IPS-18c (cell line): ENCODE results near the gene TMED8.
"Not testable (repeated sequence)": the region's sequence is repeated elsewhere in the genome, so short reads cannot be mapped to it uniquely, and the experiment has no call there.

Experiments used
- H3K4me3 ChIP-seq: 2 replicates; pipeline ENCODE4 v1.7.0; 2013; ENCODE audit warnings: low read depth, mild to moderate bottlenecking, low read length, moderate library complexity; ENCODE audit not compliant: insufficient read depth
- H3K9me3 ChIP-seq: one replicate; pipeline ENCODE4 v1.6.1; 2013; ENCODE audit warnings: mild to moderate bottlenecking, low read length, moderate library complexity; ENCODE audit not compliant: control insufficient read depth, insufficient read depth

The TMED8 gene, protein sequence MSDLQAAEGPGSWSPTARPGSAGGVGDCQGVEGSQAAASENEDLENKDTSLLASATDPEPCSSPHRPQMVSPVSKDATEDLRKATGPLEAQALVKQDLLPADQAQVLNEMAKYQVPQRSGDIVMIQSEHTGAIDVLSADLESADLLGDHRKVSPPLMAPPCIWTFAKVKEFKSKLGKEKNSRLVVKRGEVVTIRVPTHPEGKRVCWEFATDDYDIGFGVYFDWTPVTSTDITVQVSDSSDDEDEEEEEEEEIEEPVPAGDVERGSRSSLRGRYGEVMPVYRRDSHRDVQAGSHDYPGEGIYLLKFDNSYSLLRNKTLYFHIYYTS

DNA sequence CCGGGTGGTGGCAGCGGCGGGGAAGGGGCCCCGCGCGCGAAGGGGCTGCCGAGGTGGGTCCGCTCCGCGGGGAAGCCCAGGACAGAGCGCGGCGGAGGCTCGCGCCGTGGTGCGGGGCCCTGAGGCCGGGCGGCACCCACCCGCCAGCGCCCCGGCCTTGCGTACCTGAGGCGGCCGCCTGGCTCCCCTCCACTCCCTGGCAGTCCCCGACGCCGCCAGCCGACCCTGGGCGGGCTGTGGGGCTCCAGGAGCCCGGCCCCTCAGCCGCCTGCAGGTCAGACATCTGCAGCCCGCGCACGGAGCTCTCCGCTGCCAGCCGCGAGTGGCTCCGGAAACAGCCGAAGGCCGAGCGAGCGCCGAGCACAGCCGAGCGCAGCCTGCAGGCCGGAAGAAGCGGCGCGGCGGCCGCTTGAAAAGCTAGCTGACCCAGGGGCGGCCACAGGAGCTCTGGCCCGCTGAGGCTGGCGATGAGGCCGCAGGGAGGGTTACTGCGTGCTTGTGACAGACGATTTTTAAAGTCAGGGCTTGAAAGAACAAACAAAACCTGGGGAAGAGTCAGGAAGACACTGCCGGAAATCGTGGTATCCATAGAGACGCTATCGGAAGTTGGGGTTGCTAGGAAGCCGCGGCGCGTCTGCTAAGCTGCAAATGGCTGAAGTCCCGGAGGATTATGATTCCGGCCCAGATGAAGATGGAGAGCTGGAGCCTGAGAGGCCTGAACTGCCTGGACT, at the start of gene TMED8, which contains the start of gene SAMD15:
TMED8 (minus strand) TSS at position 324 of the 731 bp plus-strand sequence; CDS start at position 283, 41 bp downstream.
SAMD15 (plus strand) TSS at position 609 of the 731 bp plus-strand sequence; CDS start at position 649, 40 bp downstream.
- Histone ChIP-seq H3K9me3 (peaks cover 2% of the 10 kb centered on the region), H3K4me3 (peak within 1 kb of the TSS; percentile 99)

DNA sequence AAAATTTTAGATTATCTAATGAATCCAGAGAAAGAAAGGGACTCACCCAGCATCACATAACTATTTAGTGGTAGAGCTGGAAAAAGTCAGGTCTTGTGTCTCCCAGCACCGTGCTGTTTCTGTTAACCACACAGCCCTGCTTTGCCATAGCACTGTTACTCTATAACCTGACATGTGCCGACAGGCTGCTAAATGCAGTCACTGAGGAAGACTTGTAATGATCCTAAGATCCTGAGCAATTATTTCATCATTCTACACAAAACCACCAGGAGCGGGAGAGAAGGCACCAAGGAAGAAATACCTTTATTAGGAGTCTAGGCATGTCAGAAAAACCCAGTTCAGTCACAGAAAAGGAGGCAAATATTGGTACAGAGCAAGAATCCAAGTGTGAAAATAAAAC, 49.5 kb upstream of the TMED8 start:
- Histone ChIP-seq H3K4me3 (no peak overlapping the region), H3K9me3 (no peaks in the 10 kb centered on the region)

DNA sequence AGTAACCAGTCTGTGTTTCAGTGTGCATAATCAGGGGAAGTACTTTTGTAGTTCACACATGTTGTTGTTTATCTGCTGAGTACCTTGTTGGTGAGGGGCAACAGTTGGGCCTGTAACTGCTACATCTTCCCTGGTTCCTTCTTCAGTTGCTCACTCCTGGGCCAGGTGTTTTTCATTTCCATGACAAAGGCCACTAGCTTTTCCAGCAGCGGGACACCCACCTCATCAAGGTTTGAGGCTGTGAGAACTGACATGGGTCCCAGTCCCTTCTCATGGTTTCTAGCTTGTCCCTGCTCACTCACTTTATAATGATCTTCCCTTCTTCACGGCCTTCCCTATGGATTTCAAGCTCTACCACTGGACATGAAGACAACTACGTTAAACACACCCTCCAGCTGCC, 48.0 kb upstream of the TMED8 start:
- Histone ChIP-seq H3K9me3 (peaks cover under 1% of the 10 kb centered on the region), H3K4me3 (peak overlapping the region; percentile 5; the same call in 1 of the 2 replicates)

DNA sequence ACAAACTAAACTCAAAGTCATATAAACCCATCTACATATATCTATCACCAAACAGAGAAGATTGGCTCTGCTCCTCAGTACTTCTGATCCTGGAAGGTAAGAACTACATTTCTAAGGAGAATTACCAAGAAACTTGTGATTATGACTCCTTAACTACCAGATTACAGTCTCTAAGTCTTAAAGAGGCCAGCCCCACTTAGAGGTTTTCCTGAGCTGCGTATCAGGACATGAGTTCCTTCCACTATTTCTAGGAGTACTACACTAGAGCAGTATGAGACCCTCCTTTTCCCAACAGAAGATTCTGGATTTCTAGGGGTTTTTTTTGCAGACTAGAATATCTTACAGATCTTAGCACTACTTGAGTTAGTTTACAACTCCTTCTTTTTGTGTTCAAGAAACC, 46.5 kb upstream of the TMED8 start, which contains the start of gene NOXRED1:
NOXRED1 (minus strand) TSS at position 101 of the 400 bp plus-strand sequence. CDS start 634 bp downstream, outside the sequence.
- peaks cover 3% of the 10 kb centered on the region for H3K9me3 ChIP-seq

DNA sequence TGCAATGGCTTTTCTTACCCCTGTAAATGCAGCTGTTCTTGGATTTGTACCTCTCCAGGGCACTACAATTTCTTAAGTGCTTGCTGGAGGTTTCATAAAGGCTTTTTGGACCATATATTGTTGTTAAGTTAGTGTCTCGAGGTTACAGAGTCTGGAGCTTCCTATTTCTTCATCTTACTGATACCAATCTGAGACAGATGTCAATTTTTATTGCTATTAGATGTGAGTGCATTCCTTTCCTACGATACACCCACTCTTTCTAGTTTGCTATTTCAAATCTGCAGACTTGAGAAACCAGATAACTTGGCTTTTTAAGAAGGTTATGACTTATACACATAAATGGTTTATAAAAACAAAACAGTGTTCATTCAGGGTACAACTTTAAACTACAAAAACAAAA, 44.3 kb upstream of the TMED8 start:
- Histone ChIP-seq H3K4me3 (no peak overlapping the region), H3K9me3 (peaks cover 3% of the 10 kb centered on the region)

More for the DNA sequence above, 46.5 kb upstream of the TMED8 start, which contains the start of gene NOXRED1:
- no peak within 1 kb of the TSS for H3K4me3 ChIP-seq

DNA sequence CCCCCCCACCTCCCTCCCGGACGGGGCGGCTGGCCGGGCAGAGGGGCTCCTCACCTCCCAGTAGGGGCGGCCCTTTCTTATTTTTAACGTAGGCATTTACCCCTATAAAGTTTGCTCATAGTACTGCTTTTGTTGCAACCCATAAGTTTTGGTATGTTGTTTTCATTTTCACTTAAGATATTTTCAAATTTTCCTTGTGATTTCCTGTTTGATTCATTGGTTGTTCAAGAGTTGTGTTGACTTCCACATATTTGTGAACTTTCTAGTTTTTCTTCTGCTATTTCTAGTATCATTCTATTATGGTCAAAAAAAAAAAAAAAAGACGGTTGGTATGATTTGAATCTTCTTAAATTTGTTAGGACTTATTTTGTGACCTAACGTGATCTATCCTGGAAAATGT, 39.9 kb upstream of the TMED8 start:
- no peak overlapping the region for H3K4me3 ChIP-seq
- peaks cover 3% of the 10 kb centered on the region for H3K9me3 ChIP-seq

DNA sequence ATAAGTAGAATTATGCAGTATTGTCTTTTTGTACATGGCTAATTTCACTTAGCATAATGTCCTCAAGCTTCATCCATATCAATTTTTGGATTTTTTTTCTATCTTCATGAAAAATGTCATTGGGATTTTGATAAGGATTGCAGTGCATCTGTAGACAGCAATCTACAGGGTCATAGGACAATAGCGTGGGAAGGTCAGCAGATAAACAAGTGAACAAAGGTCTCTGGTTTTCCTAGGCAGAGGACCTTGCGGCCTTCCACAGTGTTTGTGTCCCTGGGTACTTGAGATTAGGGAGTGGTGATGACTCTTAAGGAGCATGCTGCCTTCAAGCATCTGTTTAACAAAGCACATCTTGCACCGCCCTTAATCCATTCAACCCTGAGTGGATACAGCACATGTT, 39.2 kb upstream of the TMED8 start:
- H3K4me3 ChIP-seq = not testable (repeated sequence)

DNA sequence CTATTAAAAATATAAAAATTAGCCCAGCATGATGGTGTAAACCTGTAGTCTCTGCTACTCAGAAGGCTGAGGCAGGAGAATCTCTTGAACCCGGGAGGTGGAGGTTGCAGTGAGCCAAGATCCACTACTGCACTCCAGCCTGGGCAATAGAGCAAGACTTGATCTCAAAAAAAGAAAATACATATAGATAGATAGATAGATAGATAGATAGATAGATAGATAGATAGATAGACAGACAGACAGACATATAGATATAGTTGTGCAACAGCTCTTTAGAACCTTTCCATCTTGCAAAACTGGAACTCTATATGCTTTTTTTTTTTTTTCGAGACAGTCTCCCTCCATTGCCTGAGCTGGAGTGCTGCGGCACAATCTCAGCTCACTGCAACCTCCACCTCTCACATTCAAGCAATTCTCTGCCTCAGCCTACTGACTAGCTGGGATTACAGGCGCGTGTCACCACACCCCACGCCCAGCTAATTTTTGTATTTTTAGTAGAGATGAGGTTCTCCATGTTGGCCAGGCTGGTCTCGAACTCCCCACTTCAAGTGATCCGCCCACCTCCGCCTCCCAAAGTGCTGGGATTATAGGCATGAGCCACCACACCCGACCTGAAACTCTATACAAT, 38.6 kb upstream of the TMED8 start:
- not testable (repeated sequence) for H3K9me3 ChIP-seq, H3K4me3 ChIP-seq

More for the DNA sequence above, 39.2 kb upstream of the TMED8 start:
- H3K9me3 ChIP-seq = not testable (repeated sequence)

DNA sequence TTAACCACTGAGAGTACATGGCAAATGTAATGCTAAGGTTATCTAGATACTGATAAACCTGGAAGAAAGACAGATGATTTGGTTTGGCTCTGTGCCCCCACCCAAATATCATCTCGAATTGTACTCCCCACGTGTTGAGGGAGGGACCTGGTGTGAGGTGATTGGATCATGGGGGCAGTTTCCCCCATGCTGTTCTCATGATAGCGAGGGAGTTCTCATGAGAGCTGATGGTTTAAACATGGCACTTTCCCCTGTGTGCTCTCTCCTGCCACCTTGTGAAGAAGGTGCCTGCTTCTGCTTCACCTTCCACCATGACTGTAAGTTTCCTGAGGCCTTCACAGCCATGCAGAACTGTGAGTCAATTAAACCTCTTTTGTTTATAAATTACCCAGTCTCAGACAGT, 32.2 kb upstream of the TMED8 start:
- Histone ChIP-seq H3K4me3 (no peak overlapping the region), H3K9me3 (no peaks in the 10 kb centered on the region)

DNA sequence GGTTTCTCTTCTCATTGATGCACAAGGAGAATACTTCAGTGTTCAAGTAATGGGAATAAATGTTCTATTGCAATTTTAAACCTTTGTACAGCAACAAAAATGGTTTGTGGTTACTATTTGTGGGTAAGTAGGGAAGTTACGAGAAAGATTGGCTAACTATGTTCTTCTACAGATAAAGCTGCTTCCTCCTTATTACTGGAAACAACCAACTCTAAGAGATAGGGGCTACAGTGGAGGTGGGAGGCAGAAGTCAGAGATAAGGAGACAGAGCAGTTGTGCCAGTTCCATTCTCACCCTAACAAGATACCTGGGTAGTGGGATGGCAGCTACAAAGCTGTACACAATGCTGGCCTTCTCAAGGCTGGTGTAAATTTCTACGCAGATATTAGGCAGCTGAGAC, 30.3 kb upstream of the TMED8 start:
- H3K4me3 ChIP-seq = no peak overlapping the region
- no peaks in the 10 kb centered on the region for H3K9me3 ChIP-seq

DNA sequence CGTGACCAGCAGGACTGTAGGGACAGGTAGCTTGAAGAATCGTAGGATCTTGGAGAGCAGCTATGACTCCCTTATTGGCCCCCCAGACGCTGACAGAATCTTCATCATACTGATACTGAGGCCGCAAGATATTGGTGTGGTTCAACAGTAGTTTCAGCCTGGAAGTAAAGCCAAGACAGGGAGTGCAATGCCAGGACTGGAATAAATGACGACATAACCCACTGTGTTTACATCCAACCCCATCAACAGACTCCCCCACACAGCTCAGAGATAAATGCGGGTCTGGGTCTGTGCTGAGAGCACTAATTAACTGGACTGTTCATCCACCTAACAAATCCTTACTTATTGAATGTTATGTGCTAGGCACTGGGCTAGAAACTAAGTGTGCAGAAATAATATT, 29.8 kb upstream of the TMED8 start:
- H3K9me3 ChIP-seq = no peaks in the 10 kb centered on the region
- H3K4me3 ChIP-seq = no peak overlapping the region

DNA sequence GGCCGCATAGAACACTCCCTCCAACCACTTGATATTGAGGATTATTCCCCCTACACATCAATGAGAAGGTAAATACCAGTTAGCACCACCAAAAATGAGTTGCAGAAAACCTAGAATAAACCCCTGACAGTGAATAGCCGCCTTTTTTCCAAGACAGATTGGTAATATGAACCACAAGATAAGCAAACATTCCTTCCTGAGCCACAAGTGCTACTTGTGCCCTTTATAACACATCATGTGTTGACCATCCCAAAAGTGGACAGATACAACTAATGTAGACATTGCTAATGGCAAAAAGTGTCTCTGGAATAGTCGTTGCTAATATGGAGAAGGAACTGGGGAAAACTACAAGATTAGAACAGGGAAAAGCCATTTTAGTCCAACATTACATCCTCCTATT, 29.2 kb upstream of the TMED8 start:
- Histone ChIP-seq H3K9me3 (no peaks in the 10 kb centered on the region), H3K4me3 (no peak overlapping the region)

DNA sequence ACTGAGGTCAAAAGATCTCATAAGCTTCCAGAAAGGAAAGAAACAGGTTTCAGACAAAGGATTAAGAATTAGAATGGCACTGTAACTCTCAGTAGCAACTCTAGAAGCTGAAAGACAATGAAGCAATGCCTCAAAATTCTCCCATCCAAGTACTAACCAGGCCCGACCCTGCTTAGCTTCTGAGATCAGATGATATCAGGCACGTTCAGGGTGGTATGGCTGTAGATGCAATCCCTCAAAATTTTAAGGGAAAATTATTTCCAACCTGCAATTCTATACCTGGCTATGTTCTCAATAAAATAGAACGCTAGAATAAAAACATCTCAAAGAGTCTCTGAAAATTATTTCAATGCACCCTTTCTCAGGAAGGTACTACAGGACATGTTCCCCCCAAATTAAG, 26.9 kb upstream of the TMED8 start:
- H3K9me3 ChIP-seq = no peaks in the 10 kb centered on the region
- no peak overlapping the region for H3K4me3 ChIP-seq

DNA sequence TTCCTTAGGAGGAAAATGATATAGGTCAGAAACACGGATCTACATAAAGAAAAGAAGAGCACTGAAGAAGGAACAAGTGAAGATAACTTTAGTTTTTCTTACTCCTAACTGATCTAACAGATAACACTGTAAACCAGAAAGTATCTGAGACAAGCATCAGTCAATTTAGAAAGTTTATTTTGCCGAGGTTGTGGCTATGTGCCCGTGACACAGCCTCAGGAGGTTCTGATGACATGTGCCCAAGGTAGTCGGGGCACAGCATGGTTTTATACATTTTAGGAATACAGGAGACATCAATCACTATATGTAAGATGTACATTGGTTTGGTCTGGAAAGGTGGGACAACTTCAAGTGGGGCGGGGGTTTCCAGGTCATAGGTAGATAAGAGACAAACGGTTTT, 23.3 kb upstream of the TMED8 start:
- no peaks in the 10 kb centered on the region for H3K9me3 ChIP-seq
- H3K4me3 ChIP-seq = no peak overlapping the region

DNA sequence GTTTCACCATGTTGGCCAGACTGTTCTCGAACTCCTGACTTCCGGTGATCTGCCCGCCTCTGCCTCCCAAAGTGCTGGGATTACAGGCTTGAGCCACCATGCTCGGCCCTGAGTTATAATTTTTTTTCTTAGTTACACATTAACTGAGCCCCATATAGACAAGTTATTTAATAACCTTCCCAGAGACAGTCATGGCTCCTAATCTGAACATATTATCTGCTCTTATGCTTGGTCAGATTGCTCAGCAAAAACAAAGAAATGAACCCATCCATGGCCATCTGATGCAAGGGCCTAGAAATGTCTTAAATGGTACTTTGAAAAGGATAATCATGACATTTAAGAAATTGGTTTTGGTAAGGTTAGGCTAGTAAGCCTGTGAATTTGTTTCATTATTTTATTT, 13.3 kb upstream of the TMED8 start:
- no peaks in the 10 kb centered on the region for H3K9me3 ChIP-seq
- H3K4me3 ChIP-seq = no peak overlapping the region

DNA sequence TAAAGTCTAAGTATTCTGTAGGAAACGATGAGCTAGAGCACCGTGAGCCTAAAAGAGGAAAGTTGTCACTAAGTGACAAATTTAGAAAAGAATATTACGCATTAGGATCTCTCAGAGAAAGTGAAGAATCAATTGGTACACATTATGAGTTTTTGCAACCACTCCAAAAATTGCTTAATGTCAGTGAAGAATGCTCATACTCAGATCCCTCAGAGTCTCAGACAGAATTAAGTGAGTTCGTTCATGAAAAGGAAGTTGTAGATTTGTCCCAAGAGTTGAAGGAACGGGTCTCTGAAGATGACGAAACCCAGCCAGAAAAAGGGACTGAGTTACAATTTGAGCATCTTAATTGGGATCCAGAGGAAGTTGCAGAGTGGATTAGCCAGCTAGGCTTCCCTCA, 1.8 kb upstream of the TMED8 start:
- Histone ChIP-seq H3K4me3 (no peak overlapping the region), H3K9me3 (peaks cover 2% of the 10 kb centered on the region)

DNA sequence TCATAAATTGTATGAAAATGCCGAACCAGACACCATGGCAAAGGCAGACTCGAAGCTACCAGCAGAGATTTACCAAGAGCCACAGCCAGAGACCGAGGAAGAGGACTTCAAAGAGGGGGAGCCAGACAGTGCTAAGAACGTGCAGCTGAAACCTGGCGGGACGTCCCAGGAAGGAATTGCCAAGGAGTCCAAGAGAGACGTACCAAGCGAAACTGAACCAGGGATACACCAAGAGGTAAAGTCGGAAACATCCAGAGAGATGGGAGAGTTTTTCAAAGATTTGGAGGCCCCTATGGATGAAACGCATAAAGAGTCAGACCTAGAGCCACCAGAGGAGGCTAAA, 579 bp upstream of the TMED8 start:
- peaks cover 2% of the 10 kb centered on the region for H3K9me3 ChIP-seq
- H3K4me3 ChIP-seq = peak overlapping the region; percentile 99
